ENCODE measurements around the gene ATL3.
"Not testable (repeated sequence)": the region's sequence is repeated elsewhere in the genome, so short reads cannot be mapped to it uniquely, and the experiment has no call there.

ATL3 gene

GRCh38 chr11:63581224-63581623 is 90.0 kb downstream of the ATL3 start:
- not testable (repeated sequence) for DNase-seq

- DNase-seq: not testable (repeated sequence)
Observed at GRCh38 chr11:63578882-63579281, 92.3 kb downstream of the ATL3 start.

GRCh38 chr11:63574856-63575602 is 96.1 kb downstream of the ATL3 start:
- DNase-seq: no peak

All from cerebellar nuclear complex (tissue), 1 donor.